NCI-H2029 treated with DMSO at 0.1 percent for 48 hours (cell line): ENCODE results near the gene PEX1.
"Not testable (repeated sequence)": the region's sequence is repeated elsewhere in the genome, so short reads cannot be mapped to it uniquely, and the experiment has no call there.

ENCODE experiments used
- DNase-seq: peaks from one replicate; lab custom pipeline; 2025; lab: John Stamatoyannopoulos, UW

The PEX1 gene

DNA sequence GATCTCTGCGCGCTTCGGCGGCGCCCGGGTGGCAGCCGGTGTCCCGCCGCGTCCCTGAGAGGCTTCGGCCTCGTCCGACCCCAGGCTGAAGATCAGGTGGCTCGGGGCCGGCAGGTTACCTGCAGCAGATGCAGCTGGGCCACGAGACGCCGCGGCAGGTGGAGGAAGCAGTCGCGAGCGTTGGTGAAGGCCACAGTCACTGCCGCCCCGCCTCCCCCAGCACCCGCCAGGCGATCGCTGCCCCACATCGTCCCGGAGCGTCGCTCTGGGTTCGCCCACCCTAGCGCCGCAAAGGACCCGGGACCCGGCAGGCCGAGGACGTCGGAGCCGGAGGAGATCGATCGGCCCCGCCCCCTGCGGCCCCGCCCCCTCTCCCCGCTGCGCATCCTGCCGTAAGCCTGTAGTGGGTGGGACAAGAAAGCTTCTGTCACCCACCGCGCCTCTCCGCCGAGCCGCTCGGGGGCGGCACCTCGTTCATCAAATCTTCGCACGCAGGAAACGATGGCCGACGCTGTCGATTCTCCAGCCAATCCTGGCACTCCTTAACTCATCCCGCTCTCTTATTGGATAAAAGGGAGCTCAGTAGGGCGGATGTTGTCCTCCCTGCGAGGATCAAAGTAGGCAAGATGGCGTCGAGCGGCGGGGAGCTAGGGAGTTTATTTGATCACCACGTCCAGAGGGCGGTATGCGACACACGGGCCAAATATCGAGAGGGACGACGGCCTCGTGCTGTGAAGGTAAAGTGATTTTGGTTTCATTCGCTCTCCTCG, at the start of gene PEX1, which contains the start of gene RBM48:
Gene PEX1, minus strand, starts transcription at position 333 of the 770 bp plus-strand sequence. Its CDS starts 85 bp downstream, at position 248.
Gene RBM48, plus strand, starts transcription at position 608 of the 770 bp plus-strand sequence. Its CDS starts 19 bp downstream, at position 627.
- DNase-seq, result peak; percentile 96

DNA sequence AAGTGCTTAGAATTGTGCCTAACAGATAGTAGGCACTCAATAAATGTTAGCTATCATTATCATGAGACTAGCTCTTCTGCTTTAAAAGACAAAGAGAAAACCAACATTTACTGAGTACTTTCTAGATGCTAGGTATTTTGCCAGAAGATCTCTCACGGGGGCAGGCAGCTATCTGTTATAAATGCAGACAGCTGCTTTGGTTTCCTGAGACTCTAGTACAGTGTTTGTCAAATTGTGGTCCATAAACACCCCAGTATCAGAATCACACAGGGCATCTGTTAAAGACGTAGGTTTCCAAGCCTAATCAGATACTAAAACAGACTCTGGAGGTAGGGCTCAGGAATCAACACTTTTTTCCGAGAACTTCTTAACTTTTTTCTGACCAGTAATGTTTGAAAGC, 48.0 kb upstream of the PEX1 start:
- no peak for DNase-seq

DNA sequence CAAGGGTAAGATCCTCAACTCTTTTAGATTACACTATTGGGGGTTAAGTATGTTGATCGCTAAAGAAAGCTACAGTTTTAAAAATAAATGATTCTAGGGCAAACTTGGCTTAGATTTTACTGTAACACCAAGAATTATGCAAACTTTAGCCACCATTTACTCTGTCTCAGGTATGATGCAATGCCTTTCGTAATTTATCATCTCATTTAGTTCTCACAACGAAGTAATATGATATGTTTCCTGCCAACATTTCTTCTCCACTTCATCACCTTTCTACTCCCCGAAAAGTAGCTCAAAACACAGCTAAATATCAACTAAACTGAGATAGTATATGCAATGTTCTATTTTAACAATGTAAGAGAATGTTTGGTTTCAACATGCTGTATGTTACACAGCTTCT, 40.8 kb upstream of the PEX1 start:
- no peak for DNase-seq

DNA sequence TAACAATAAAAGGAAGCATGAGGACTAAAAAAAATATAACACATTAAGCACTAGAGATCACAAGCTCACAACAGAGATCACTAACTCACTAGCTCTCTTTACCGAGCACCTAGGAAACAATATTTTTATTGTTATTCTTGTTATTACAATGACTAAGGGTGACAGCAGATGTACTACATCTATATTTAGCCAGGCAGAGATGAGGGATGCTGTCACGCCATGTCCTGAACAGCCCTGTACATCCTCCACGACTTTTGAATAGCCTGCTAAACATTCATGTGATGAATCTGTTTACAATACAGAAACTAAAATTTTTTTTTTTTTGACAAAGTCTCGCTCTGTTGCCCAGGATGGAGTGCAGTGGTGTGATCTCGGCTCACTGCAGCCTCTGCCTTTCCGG, 39.1 kb upstream of the PEX1 start:
- no peak for DNase-seq

DNA sequence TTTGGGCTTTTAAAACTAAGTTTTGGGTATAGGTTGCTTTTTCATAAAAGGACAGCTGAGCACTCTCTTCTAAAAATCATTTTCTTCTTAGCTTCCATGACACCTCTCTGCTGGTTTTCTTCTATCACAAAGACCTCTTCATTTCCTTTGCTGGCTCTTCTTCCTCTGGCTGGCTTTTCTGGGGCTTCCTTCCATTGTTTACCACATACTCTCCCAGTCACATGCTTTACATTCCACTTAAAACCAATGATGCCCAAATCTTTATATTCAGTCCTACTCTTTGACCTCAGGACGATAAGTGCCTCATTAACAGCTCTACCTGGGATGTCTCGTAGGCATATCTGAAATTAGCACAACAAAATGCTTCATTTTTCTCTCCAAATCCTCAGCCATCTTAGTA, 35.0 kb upstream of the PEX1 start:
- DNase-seq, result no peak

DNA sequence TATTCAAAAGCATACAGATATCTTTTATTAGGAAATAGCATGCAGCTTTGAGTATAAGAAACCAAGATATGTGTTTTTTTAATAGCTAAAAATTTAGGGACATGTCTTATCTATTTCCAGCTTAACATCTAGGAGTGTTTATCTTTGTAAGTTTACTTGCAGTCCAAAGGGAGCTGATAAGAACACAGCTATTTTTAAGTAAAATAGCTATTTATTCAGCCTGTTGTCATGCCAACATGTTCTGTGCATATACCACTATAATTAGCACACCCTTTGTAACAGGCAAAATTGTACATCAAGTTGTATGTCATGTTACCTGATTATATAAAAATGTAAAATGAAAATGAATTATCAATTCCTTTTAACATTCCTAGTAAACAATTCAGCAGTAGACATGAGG, 32.3 kb upstream of the PEX1 start:
- DNase-seq, result no peak

DNA sequence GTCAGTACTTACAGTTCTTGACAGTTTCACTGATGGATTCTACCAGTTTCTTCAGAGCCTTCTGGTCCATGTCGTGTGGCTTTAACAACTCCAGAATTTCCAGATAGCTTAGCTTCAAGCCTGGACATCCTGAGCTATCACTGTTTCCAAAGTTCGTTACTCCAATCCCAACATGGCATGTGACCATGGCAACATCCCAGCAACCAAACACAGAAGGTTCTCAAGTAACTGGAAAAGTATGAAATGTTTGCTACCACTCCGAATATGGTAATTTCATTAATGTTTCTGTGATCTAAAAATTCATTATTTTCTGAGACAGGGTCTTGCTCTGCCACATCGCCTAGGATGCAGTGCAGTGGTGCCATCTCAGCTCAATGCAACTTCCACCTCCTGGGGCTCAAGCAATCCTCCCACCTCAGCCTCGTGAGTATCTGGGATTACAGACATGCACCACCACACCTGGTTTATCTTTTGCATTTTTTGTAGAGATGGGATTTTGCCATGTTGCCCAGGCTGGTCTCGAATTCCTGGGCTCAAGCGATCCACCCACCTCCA, 29.6 kb upstream of the PEX1 start:
- DNase-seq, result no peak

DNA sequence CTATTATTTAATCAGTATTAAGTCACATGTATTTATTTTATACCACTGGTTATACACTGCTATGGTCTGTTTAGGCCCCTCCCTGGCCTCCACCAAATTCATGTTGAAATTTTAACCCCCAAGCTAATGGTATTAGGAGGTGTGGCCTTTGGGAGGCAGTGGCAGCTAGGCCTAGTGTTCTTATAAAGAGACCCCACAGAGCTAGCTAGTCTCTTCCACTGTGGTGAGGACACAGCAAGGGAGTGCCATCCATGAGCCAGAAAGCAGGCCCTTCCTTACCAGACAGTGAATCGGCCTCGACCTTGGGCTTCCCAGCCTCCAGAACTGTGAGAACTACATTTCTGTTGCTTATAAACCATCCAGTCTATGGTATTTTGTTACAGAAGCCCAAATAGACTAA, 28.9 kb upstream of the PEX1 start:
- no peak for DNase-seq

DNA sequence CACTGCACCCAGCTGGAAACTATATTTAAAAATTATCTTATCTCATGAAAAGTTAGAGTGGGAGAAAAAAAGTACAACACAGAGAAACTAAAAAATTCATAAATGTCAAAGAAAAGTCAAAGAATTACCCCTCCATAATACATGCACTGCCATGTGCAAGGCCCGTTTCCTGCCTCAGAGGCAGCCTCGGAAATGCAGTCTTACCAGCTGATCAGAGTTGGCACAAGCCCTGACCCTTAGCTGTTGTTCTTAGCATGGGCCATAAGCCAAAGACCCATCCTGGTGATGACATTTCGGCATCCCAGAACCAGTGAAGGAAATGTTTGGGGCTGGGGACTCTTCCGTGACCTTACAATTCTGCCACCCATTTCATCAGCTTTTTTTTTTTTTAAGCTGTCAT, 21.9 kb upstream of the PEX1 start:
- DNase-seq, result no peak

DNA sequence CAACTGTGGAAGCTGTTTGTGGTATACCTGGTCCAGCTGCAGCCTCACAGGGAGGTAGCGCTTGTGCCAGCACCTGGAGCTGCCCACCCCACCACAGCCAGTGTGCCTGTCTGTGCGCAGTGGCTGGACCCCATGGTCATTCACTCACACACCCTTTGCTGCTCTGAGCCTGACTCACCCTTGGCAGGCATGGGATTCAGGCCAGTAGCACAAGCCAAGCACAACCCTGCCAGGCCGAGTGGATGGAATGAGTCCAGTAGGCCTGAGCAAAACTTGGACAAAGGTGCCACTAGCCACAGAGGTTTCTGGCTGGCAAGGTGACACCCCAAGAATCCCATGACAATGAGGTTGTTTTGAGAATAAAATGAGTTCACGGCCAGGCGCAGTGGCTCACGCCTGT, 19.3 kb upstream of the PEX1 start:
- no peak for DNase-seq

DNA sequence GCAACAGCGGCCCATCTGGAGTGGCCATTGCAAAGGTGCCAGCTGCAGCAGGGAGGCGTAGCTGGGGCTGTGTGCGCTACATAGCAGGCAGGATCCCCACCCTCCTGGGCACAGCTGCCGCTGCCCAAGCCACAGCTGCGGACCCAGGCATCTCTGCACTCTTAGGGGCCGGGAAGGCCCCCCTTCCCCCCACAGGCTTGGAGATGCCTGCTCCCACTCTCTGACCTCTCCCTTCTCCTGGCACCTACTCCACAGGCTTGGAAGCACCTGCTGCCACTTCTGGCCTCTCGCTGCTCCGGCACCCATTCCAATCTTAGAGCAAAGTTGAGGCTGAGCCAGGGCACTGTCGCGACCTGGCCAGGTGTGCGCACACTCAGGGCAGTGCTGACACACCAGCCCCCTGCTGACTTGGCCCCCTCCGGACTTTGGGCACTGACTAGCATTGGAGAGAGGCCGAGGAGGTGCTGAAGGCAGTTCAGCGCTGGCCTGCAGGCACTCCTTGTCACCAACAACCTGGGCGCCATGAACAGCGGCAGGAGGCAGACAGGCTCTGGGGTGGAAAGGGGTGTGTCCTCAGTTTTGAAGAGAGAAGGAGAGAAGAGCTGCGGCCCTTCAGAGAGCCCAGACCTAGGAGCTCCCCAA, 18.7 kb upstream of the PEX1 start:
- DNase-seq, result no peak

DNA sequence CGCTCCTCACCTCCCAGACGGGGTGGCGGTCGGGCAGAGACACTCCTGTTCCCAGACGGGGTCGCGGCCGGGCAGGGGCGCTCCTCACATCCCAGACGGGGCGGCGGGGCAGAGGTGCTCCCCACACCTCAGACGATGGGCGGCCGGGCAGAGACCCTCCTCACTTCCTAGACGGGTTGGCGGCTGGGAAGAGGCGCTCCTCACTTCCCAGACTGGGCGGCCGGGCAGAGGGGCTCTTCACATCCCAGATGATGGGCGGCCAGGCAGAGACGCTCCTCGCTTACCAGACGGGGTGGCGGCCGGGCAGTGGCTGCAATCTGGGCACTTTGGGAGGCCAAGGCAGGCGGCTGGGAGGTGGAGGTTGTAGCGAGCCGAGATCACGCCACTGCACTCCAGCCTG, 16.8 kb upstream of the PEX1 start:
- DNase-seq, result not testable (repeated sequence)

DNA sequence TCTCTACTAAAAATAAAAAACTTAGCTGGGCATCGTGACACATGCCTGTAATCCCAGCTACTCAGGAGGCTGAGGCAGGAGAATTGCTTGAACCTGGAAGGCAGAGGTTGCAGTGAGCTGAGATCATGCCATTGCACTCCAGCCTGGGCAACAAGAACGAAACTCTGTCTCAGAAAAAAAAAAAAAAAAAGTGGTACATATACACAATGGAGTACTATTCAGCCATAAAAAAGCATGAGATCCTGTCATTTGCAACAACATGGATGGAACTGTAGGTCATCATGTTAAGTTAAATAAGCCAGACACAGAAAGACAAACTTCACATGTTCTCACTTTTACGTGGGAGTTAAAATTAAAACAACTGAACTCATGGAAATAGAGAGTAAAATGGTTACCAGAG, 15.2 kb upstream of the PEX1 start:
- DNase-seq, result not testable (repeated sequence)

DNA sequence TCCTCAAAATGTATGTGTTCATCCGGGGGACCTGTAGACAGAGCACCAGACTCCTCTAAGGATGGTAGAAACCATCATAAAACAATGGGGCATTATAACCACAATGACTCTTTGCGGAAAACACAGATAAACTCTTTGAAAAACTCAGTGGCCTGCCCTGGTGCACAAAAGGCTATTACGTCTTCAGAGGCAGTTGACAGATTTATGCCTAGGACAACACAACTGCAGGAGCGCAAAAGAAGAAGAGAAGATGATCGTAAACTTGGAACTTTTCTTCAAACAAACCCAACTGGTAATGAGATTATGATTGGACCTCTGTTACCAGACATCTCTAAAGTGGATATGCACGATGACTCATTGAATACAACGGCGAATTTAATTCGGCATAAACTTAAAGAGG, 6.3 kb upstream of the PEX1 start:
- DNase-seq, result no peak

DNA sequence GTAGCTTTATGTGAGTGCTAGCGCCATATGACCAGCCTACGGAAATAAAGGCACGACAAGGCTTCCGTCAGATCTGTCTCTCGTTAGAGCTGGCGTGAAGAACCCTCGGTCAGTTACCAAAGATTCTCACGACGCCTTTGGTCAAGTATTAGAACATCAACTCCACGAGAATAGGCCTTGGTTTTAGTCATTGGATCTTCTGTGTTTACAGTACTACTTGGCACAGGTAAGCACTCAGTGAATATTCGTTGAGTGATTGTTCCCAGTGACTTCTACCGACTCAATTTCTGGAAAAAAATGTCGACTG, 591 bp upstream of the PEX1 start:
- DNase-seq, result no peak

DNA sequence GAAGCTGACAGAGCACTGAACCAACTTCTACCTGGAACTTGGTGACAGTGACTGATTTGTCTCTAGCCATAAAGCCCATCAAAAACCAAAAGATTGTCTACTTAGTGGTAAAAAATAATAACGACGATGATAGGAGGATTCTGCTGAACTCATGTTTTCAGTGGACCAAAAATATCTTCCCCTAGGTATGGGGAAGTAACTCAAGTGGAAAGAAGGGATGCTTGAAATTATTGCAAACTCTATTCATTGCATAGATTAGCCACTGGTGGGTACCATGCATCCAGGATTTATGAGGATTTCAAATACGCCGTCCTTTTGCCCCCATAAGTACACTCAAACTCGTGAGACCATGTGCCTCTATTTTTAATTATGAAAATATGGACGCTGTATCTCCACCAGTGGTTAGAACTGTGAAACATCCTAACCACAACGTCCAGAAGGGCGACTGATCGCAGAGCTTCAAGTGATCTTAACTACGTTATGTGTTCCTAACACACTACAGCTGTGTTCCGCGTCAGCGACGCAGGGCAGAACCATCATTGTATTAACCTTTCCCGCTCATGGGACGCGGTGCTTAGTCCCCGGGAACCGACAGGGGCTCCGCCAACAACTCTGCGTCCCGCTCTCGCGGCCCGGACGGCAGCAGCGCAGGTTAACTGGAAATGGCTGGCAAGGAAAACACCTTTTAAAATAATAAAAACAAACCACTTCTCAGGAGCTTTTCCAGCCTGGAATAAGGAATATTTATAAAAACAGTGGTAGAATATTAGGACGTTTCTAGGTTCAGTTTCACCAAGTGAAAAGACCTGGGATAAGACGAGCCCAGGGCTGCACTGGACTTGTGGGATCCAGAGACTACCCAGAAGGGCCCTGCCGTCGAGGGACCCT, 776 bp downstream of the PEX1 start:
- peak; percentile 21 for DNase-seq

DNA sequence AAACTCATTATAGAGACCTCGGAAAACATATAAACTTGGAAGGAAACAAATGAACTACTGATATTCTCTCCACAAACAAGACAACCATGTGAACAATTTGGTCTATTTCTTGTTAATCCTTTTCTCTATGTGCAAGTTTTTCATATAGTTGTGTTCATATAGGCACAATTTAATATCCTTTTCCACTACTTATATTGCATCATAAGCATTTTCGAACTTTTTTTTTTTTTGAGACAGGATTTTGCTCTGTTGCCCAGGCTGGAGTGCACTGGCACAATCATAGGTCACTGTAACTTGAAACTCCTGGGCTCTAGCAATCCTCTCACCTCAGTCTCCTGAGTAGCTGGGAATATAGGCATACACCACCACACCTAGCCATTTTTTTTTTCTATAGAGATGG, 5.2 kb downstream of the PEX1 start:
- DNase-seq, result no peak

DNA sequence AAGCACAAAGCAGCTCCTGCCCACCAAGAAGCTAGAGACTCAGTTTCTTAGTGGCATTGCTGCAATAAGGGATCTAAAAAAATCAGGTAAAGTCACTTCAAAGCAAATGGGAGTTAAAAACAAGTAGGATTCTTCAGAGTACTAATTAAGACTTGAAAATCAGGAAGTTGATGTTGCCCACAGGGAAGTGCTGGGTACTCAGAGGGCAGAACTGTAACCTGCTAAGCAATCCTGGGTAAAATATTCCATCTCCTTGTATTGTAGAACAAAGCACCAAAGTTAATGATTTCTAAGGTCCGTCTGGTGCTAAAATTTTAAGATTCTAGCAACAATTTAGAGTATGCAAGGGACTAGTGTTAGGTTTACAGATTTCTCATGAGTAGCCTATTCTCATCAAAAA, 8.3 kb downstream of the PEX1 start:
- no peak for DNase-seq

DNA sequence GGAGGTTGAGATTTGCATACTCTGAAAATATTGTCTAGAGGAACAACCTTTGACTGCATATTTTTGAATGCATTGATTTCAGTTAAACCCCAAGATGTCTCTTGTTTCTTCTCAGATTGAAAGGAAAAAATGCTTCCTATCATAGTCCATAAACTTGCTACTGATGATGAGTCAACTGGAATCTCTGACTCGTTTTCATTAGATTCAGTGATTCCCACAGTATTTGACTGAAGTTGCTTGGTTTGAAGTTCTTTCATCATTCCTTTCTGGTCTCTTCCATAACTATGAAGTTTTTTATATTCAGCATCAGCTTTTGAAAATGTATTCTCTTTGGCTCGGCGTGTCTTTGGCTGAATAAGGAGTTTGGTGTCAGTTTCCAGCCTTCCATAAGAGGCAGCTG, 10.7 kb downstream of the PEX1 start:
- no peak for DNase-seq

DNA sequence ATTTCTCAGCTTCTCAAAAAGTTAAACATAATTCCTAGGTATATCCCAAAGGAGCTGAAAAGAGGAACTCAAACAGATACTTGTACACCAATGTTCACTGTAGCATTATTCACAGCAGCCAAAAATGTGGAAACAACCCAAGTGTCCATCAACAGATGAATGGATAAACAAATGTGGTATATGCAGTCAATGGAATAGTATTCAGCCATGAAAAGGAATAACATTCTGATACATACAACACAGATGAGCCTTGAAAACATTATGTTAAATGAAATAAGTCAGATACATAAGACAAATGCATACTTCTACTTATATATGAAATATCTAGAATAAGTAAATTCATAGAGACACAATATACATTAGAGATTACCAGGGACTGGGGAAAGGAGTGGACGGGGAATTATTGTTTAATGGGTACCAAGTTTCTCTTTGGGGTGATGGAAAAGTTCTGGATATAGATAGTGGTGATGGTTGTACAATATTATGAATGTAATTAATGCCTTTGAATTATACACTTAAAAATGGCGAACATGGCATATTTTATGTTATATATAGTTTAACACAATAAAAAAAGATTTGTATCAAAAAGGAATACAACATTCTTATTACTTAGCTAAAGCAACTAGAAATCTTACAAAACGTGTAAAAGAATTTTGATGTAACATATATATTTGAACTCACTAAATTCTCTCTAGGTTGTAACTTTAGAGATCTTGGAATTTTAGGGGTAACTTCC, 15.0 kb downstream of the PEX1 start:
- DNase-seq, result no peak

DNA sequence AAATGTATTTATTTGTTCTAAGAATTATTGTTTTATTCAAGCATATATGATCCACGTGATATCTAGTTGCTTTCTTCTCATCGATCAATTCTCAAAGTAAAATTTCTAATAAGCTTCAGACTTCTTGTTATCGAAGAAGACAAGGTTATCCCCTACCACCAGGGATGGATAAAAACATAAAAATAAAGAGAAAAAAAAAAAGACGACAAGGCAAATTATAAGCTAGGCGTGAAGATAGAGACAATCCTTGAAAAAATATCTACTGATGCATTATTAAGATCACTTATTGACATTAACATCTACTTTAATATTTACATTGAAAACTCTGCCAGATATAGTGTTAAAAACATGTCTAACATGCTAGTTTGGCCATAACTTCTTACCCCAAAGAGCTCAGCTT, 19.4 kb downstream of the PEX1 start:
- no peak for DNase-seq

DNA sequence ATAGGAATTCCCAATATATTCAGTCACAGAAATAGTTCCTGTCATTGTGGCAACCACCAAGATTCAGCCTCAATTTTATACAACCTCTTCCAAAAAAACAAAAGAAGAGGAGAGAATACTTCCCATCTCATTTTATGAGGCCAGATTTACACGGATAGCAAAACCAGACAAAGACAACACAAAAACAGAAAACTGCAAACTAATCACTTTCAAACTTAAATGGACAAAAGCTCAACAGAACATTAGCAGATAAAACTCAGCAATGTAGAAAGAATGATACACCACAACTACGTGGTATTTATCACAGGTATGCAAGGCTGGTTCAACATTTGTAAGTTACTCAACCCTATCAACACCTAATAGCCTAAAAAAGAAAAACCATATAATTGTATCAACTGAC, 22.0 kb downstream of the PEX1 start:
- no peak for DNase-seq
